ENCODE data around the gene CXXC4. TPM values are rescaled to one million over a fixed set of nuclear protein-coding genes. Genes with fewer than 3 reads are reported as not detected.

Gene CXXC4
- total RNA-seq: not detected in 2 replicates

DNA sequence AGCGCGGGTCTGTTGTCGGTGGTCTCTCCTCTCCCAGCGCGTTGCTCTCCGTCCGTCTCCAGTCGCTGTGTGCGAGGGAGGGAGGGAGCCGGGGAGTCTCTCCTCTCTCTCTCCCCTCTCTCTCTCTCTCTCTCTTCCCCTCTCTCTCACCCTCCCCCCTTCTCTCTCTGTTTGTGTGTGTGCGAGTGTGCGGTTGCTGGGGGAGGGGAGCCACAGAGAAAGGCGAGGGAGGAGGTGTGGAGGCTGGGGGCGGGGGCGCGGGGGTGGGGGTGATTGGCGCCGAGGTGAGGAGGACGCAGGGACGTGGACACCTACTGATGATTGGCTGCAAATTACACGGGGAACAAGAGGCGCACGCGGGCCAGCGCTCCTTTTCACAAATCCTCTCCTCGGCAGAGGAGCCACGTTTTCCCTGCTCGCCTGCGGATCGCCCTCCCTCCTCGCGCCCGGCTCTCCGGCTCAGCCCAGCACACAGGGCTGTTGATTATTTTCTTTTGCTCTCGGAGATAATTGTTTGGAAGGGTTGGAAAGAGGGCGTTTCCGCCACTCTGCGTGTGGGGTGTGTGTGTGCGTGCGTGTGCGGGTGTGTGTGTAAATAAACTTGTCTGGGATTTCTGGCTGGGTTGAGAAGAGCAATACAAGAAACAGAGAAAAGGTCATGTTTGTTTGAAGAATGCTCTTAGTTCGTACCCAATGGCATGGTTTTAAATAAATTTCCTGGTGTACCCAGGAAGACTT, at the start of gene CXXC4:
Gene CXXC4, minus strand, starts transcription at position 73 of the 738 bp plus-strand sequence. CDS start 3,092 bp downstream, outside the sequence.
- DNase-seq: no peak
- TF ChIP-seq, protein P1, sequence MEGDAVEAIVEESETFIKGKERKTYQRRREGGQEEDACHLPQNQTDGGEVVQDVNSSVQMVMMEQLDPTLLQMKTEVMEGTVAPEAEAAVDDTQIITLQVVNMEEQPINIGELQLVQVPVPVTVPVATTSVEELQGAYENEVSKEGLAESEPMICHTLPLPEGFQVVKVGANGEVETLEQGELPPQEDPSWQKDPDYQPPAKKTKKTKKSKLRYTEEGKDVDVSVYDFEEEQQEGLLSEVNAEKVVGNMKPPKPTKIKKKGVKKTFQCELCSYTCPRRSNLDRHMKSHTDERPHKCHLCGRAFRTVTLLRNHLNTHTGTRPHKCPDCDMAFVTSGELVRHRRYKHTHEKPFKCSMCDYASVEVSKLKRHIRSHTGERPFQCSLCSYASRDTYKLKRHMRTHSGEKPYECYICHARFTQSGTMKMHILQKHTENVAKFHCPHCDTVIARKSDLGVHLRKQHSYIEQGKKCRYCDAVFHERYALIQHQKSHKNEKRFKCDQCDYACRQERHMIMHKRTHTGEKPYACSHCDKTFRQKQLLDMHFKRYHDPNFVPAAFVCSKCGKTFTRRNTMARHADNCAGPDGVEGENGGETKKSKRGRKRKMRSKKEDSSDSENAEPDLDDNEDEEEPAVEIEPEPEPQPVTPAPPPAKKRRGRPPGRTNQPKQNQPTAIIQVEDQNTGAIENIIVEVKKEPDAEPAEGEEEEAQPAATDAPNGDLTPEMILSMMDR (IDR thresholded peaks at IDR 0.05): no peak
- intact Hi-C loops (cut with micrococcal nuclease): loop anchor here (5.0 kb wide), 1 partner anchor 367 kb away; no protein-coding TSS in a partner anchor
- no peak within 1 kb of the TSS for H3K27ac Mint-ChIP-seq
- H3K4me3 Mint-ChIP-seq: peak within 1 kb of the TSS; percentile 36
- H3K36me3 Mint-ChIP-seq (ENCODE audit: low read depth): no peaks in the 10 kb centered on the region
- H3K27me3 Mint-ChIP-seq: peaks cover 48% of the 10 kb centered on the region
- no peaks in the 10 kb centered on the region for H3K9me3 Mint-ChIP-seq
- ChIA-PET CTCF (no interaction called here), POLR2A (no interaction called here)
- ATAC-seq (ENCODE audit: low read depth): peak; percentile 9
- H3K4me1 Mint-ChIP-seq: peaks cover 31% of the 10 kb centered on the region

DNA sequence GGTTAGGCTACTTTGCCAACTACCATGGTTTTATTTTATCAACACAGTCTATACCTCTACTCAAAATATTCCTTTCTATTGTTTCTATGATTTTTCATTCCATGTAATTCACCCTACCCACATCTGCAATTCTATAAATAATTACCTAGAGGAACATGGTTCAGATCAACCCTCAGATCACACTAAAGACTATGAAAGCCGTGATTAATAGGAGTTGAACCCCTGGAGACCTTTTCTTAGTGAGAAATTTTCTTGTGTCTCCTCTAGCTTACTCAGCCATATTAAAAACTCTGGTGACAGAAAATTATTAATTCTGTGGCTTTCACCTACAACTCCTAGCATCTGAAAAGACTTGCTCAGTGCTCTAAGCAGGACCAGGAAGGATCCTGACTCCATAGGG, 38.5 kb upstream of the CXXC4 start:
- CTCF ChIA-PET: no interaction called here
- Mint-ChIP-seq H3K36me3 (ENCODE audit: low read depth) (no peaks in the 10 kb centered on the region), H3K27me3 (no peaks in the 10 kb centered on the region), H3K4me1 (no peaks in the 10 kb centered on the region), H3K27ac (no peak overlapping the region), H3K9me3 (peaks cover 4% of the 10 kb centered on the region), H3K4me3 (no peak overlapping the region)
- intact Hi-C loops (cut with micrococcal nuclease): no loop called here
- POLR2A ChIA-PET: no interaction called here
- ATAC-seq (ENCODE audit: low read depth) (no peak), DNase-seq (no peak)
- TF ChIP-seq, protein P1 (IDR thresholded peaks at IDR 0.05): no peak

DNA sequence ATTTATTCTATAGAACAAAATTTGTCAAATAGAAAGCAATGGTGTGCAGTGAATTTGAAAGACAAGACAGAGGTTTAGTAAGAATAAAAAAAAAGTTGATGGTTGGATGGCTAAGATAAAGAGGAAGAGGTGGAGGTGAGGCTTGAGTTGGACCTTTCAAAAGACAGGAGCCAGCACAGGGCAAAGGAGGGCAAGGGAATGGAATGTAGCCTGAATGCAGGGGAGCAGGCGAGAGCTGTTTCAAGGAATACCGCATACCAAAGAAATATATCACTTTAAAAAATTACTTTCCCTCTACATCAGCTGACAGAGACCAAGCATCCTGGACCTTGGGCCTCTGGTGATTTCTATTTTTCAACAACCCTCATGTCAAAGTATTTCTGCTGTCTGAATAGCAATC, 38.0 kb upstream of the CXXC4 start:
- TF ChIP-seq, protein P1 (IDR thresholded peaks at IDR 0.05): no peak
- Mint-ChIP-seq H3K9me3 (peaks cover 4% of the 10 kb centered on the region), H3K36me3 (ENCODE audit: low read depth) (no peaks in the 10 kb centered on the region), H3K4me3 (no peak overlapping the region), H3K27me3 (no peaks in the 10 kb centered on the region), H3K4me1 (no peaks in the 10 kb centered on the region), H3K27ac (no peak overlapping the region)
- intact Hi-C loops (cut with micrococcal nuclease): no loop called here
- no peak for ATAC-seq (ENCODE audit: low read depth)
- ChIA-PET CTCF (no interaction called here), POLR2A (no interaction called here)
- no peak for DNase-seq

DNA sequence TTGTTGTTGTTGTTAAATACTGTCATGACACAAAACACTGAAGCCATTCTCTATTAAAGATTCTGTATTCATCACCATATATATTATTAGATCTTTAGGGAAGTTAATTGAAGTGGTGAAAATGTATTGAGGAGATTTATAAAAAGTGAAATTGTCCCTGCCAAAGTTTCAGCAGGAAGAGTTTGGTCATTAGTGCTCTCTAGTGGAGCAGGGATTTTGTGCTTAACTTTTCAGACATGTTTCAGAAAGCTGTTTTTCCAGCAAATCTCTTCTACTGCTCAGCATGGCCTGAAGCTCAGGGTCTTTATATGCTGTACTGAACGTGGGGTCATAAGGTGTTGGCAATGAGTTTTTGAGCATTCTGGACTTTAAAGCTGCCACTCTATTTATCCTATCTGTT, 36.7 kb upstream of the CXXC4 start:
- POLR2A ChIA-PET: no interaction called here
- Mint-ChIP-seq H3K36me3 (ENCODE audit: low read depth) (no peaks in the 10 kb centered on the region), H3K27me3 (no peaks in the 10 kb centered on the region), H3K4me1 (no peaks in the 10 kb centered on the region), H3K4me3 (no peak overlapping the region), H3K27ac (no peak overlapping the region), H3K9me3 (peaks cover 4% of the 10 kb centered on the region)
- TF ChIP-seq, protein P1 (IDR thresholded peaks at IDR 0.05): no peak
- DNase-seq: no peak
- ATAC-seq (ENCODE audit: low read depth): no peak
- CTCF ChIA-PET: no interaction called here
- intact Hi-C loops (cut with micrococcal nuclease): no loop called here

DNA sequence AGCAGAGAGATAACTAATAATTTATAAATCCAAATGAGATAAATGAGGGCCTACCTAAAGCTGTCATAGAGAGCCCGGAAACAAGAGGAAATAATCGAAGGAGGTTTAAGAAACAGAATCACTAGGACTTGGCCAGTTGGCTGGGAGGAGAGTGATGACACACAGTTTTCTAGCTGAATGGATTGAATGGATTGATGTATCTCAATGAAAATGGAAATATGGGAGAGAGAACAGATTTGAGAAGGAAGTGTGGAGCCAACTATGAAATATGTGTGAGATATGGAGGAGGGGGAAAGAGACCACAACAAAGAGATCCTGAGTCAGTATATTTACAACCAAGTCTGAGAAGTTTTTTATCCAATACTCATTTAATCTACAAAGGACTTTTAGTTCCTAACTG, 35.7 kb upstream of the CXXC4 start:
- no peaks in the 10 kb centered on the region for H3K4me1 Mint-ChIP-seq
- H3K27me3 Mint-ChIP-seq: no peaks in the 10 kb centered on the region
- intact Hi-C loops (cut with micrococcal nuclease): no loop called here
- no peaks in the 10 kb centered on the region for H3K9me3 Mint-ChIP-seq
- H3K4me3 Mint-ChIP-seq: no peak overlapping the region
- no peak overlapping the region for H3K27ac Mint-ChIP-seq
- TF ChIP-seq, protein P1 (IDR thresholded peaks at IDR 0.05): no peak
- no peak for DNase-seq
- POLR2A ChIA-PET: no interaction called here
- no peaks in the 10 kb centered on the region for H3K36me3 Mint-ChIP-seq (ENCODE audit: low read depth)
- ATAC-seq (ENCODE audit: low read depth): no peak
- CTCF ChIA-PET: no interaction called here
